Hepatocyte (in vitro differentiated cells): ENCODE measurements around the gene MRPL50. TPM values are rescaled to one million over a fixed set of nuclear protein-coding genes. Genes with fewer than 3 reads are reported as not detected.
"Not testable (repeated sequence)": the region's sequence is repeated elsewhere in the genome, so short reads cannot be mapped to it uniquely, and the experiment has no call there.

Experiments used
- DNase-seq: peaks from one replicate; pipeline ENCODE4 v3.0.0-alpha.2; 2016; ENCODE audit warnings: low spot score
- H2AFZ ChIP-seq: fragments of 200-600 bp; sonication (generic); 2 replicates; pipeline ENCODE4 v1.6.0; 2016; ENCODE audit warnings: antibody characterized with exemption, mild to moderate bottlenecking
- H3K27ac ChIP-seq: fragments of 200-600 bp; sonication (generic); 2 replicates; pipeline ENCODE4 v1.5.1; 2016; ENCODE audit warnings: mild to moderate bottlenecking
- H3K27me3 ChIP-seq: fragments of 200-600 bp; sonication (generic); 2 replicates; pipeline ENCODE4 v1.6.1; 2016
- H3K36me3 ChIP-seq: fragments of 200-600 bp; sonication (generic); replicated peaks from 2 replicates; pipeline ENCODE4 v1.5.1; 2016; ENCODE audit warnings: low read depth; ENCODE audit not compliant: insufficient read depth
- H3K4me1 ChIP-seq: fragments of 200-600 bp; sonication (generic); 2 replicates; pipeline ENCODE4 v1.5.1; 2016; ENCODE audit warnings: mild to moderate bottlenecking, moderate library complexity; ENCODE audit not compliant: insufficient read depth
- H3K4me2 ChIP-seq: fragments of 200-600 bp; sonication (generic); 2 replicates; pipeline ENCODE4 v1.6.0; 2016
- H3K4me3 ChIP-seq: fragments of 200-600 bp; sonication (generic); 2 replicates; pipeline ENCODE4 v1.5.1; 2016; ENCODE audit warnings: mild to moderate bottlenecking
- H3K79me2 ChIP-seq: fragments of 200-600 bp; sonication (generic); 2 replicates; pipeline ENCODE4 v1.6.0; 2017; ENCODE audit warnings: mild to moderate bottlenecking
- H3K9me2 ChIP-seq: fragments of 200-600 bp; sonication (generic); replicated peaks from 2 replicates; pipeline ENCODE4 v1.6.0; 2017; ENCODE audit warnings: mild to moderate bottlenecking; ENCODE audit not compliant: insufficient read depth
- H3K9me3 ChIP-seq: fragments of 200-600 bp; sonication (generic); 2 replicates; pipeline ENCODE4 v1.5.1; 2016; ENCODE audit warnings: low read depth, mild to moderate bottlenecking
- H4K20me1 ChIP-seq: fragments of 200-600 bp; sonication (generic); 2 replicates; pipeline ENCODE4 v1.6.0; 2016; ENCODE audit warnings: mild to moderate bottlenecking; ENCODE audit not compliant: insufficient read depth, poor library complexity, severe bottlenecking
- CTCF ChIP-seq: fragments of 200-600 bp; sonication (generic); IDR thresholded peaks from 2 replicates; pipeline ENCODE4 v1.5.1; 2016; ENCODE audit warnings: antibody characterized with exemption, mild to moderate bottlenecking; ENCODE audit not compliant: poor library complexity
- EZH2 ChIP-seq: fragments of 200-600 bp; sonication (generic); IDR thresholded peaks from 2 replicates; pipeline ENCODE4 v1.6.1; 2016; ENCODE audit warnings: antibody characterized with exemption, mild to moderate bottlenecking, borderline replicate concordance
- EZH2phosphoT487 ChIP-seq: fragments of 200-600 bp; sonication (generic); IDR thresholded peaks from one replicate; pipeline ENCODE4 v1.6.1; 2018; ENCODE audit warnings: antibody characterized with exemption, mild to moderate bottlenecking, low read depth, moderate library complexity; ENCODE audit not compliant: unreplicated experiment, severe bottlenecking
- WGBS: methylation state at CpG from one replicate; pipeline ENCODE4 v1.1.6; 2016; ENCODE audit warnings: low lambda C conversion rate; ENCODE audit errors: missing lambda C conversion rate; 5-methylcytosine and 5-hydroxymethylcytosine counted together
- polyA plus RNA-seq: library from polyadenylated mRNA; unstranded; fragments of >200 nt; fragmentation: Nextera tagmentation; extraction: Ambion mirVana; gene quantifications from 2 replicates; pipeline ENCODE4 v1.2.1, GENCODE V29; 2016
- total RNA-seq: library from RNA; depleted of rRNA; stranded (reverse); fragments of >200 nt; gene quantifications from 2 replicates; pipeline ENCODE4 v1.2.3, GENCODE V29; 2014

MRPL50 gene
- total and polyA plus RNA-seq, 2 experiments from 2014 or later = 22.8 to 23.7 TPM

GRCh38 chr9:101387871-101388506 lies 10.4 kb downstream of the MRPL50 start:
- Histone ChIP-seq H3K4me3 (no peak overlapping the region), H2AFZ (no peak overlapping the region), H4K20me1 (no peaks in the 10 kb centered on the region), H3K27ac (peak overlapping the region; percentile 42), H3K4me1 (no peaks in the 10 kb centered on the region), H3K27me3 (no peaks in the 10 kb centered on the region), H3K79me2 (peaks cover 29% of the 10 kb centered on the region), H3K9me3 (no peaks in the 10 kb centered on the region), H3K36me3 (no peaks in the 10 kb centered on the region), H3K9me2 (no peaks in the 10 kb centered on the region), H3K4me2 (no peak overlapping the region)
- WGBS = 52% methylated on average over 6 of the region's 6 CpGs
- TF ChIP-seq CTCF (peak; percentile 66), EZH2 (no peak)
- DNase-seq = peak; percentile 74

- 95% methylated on average over 11 of the region's 11 CpGs for WGBS
- H3K4me2 ChIP-seq, H3K9me3 ChIP-seq, H3K27me3 ChIP-seq, H4K20me1 ChIP-seq, DNase-seq, H2AFZ ChIP-seq, H3K9me2 ChIP-seq, H3K79me2 ChIP-seq, H3K27ac ChIP-seq, H3K4me3 ChIP-seq, H3K36me3 ChIP-seq, H3K4me1 ChIP-seq: not testable (repeated sequence)
Observed at GRCh38 chr9:101384873-101385536, 13.4 kb downstream of the MRPL50 start, which contains the start of gene BAAT. BAAT (minus strand) TSS chr9:101385006; CDS start chr9:101371404, 13,602 bp downstream.

GRCh38 chr9:101383361-101383760 lies 15.1 kb downstream of the MRPL50 start:
- H2AFZ ChIP-seq = no peak overlapping the region
- H3K4me2 ChIP-seq = no peak overlapping the region
- no peaks in the 10 kb centered on the region for H3K27me3 ChIP-seq
- no peak for TF ChIP-seq CTCF
- TF ChIP-seq EZH2 = no peak
- TF ChIP-seq EZH2phosphoT487 = no peak
- no peaks in the 10 kb centered on the region for H4K20me1 ChIP-seq
- no peak overlapping the region for H3K4me3 ChIP-seq
- 85% methylated on average over 2 of the region's 2 CpGs for WGBS
- H3K27ac ChIP-seq = peak overlapping the region; percentile 1
- no peaks in the 10 kb centered on the region for H3K4me1 ChIP-seq
- H3K9me2 ChIP-seq = no peaks in the 10 kb centered on the region
- H3K36me3 ChIP-seq = no peaks in the 10 kb centered on the region
- DNase-seq = no peak
- H3K9me3 ChIP-seq = no peaks in the 10 kb centered on the region
- H3K79me2 ChIP-seq = no peaks in the 10 kb centered on the region

- no peaks in the 10 kb centered on the region for H3K9me3 ChIP-seq
- H3K79me2 ChIP-seq = no peaks in the 10 kb centered on the region
- no peaks in the 10 kb centered on the region for H3K36me3 ChIP-seq
- WGBS = 86% methylated on average over 2 of the region's 2 CpGs
- peak overlapping the region; percentile 24 for H3K27ac ChIP-seq
- no peak overlapping the region for H3K4me3 ChIP-seq
- H3K4me1 ChIP-seq = no peaks in the 10 kb centered on the region
- H3K9me2 ChIP-seq = no peaks in the 10 kb centered on the region
- H4K20me1 ChIP-seq = no peaks in the 10 kb centered on the region
- peak overlapping the region; percentile 27 for H3K4me2 ChIP-seq
- peak; percentile 14 for DNase-seq
- TF ChIP-seq CTCF = no peak
- TF ChIP-seq EZH2 = no peak
- TF ChIP-seq EZH2phosphoT487 = no peak
- H2AFZ ChIP-seq = no peak overlapping the region
- no peaks in the 10 kb centered on the region for H3K27me3 ChIP-seq
Observed at GRCh38 chr9:101381833-101382342, 16.5 kb downstream of the MRPL50 start.
